ENCODE data around the gene ZNF12.
"Not testable (repeated sequence)": the region's sequence is repeated elsewhere in the genome, so short reads cannot be mapped to it uniquely, and the experiment has no call there.

Gene ZNF12

DNA sequence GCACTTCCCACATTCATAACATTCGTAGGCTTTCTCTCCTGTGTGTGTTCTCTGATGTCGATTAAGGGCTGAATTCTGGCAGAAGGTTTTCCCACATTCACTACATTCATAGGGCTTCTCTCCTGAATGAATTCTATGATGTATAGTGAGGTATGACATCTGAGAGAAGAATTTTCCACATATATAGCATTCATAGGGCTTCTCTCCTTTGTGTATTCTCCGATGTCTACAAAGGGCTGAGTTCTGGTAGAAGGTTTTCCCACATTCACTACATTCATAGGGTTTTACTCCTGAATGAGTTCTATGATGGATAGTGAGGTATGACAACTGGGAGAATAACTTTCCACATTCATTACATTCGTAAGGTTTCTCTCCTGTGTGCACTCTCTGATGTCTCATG lies 15.6 kb downstream of the ZNF12 start:
- DNase-seq: no peak

- no peak for DNase-seq
Observed at GRCh38 chr7:6680146-6680545, 26.6 kb downstream of the ZNF12 start.

- no peak for DNase-seq
Observed at GRCh38 chr7:6675807-6676405, 30.8 kb downstream of the ZNF12 start.

DNA sequence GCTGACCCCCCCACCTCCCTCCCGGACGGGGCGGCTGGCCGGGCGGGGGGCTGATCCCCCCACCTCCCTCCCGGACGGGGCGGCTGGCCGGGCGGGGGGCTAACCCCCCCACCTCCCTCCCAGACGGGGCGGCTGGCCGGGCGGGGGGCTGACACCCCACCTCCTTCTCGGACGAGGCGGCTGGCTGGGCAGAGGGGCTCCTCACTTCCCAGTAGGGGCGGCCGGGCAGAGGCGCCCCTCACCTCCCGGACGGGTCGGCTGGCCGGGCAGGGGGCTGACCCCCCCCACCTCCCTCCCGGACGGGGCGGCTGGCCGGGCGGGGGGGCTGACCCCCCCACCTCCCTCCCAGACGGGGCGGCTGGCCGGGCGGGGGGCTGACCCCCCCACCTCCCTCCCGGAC lies 35.9 kb downstream of the ZNF12 start:
- DNase-seq: not testable (repeated sequence)

DNA sequence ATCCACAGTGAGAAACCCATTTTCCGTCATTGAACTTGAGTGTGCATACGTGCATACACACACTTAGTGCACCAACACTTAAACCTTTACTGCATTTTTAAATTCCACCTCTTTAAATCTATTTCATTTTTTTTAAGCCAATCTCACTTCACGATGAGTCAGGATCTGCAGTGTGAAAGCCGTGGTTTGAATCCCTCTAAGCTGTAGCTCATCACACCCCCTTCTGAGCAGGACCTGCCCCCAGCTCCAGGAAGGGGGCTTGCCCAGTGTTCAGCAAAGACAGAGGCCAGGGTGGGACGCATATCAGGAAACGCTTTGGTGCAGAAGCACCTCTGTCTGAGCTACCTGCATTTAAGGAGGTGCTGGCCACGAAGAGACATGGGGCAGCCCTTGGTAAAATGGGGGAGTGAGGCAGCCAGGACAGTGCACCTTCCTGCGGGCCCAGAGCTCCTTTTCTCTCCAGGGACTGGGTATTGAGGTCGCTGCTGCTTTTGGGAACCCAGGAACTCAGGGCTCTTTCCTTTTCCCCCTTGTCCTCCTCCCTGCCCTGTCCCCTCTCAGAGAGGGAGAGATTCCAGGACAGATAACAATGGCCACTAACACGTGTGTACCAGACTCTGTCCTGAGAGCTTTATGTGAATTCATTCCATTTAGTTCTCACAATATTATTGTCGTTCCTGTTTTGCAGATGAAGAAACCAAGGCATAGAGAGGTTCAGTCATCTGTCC lies 48.0 kb downstream of the ZNF12 start:
- no peak for DNase-seq

- DNase-seq: no peak
Observed at GRCh38 chr7:6656413-6656812, 50.3 kb downstream of the ZNF12 start.

GRCh38 chr7:6655636-6656385 lies 50.9 kb downstream of the ZNF12 start:
- no peak for DNase-seq

DNA sequence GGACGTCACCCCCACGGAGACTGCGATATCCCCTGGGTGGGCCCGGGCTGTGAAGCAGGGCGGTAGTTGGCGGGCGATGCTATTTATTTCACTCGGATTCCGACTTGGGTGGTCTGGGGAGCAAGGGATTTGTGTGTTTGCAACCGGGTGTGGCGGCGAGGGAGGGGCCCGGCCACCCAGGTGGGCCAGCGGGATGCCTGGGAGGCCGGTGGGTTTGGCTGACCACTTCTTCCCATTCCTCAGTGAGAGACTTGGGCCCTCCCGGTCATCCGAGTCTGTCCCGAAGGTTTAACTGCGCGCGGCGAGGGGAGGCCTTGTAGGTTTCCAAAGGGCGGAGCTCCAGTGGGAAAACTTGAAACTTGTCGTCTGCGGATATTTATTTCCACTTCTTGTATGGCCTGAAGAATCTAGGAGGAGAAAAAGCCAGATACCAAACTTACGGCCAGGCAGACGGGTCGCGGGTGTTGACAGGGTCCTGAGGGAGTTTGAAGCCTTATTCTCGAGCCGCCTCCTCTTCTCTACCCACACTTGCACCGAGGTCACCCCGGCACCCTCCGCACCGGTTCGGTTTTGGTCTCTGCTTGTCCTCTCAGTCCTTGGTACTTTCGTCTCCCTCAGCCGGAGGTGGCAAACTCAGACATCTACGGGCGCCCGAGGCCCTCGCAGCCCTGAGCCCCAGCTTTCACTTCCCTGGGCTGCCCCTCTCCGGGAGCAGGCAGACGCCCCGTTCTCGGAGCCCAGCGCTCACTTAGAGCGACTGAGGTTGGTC lies 51.7 kb downstream of the ZNF12 start:
- no peak for DNase-seq

- no peak for DNase-seq
Observed at GRCh38 chr7:6654113-6654841, 52.5 kb downstream of the ZNF12 start.

- no peak for DNase-seq
Observed at GRCh38 chr7:6653071-6654003, 53.4 kb downstream of the ZNF12 start.

GRCh38 chr7:6652446-6653011 lies 54.2 kb downstream of the ZNF12 start:
- no peak for DNase-seq

- DNase-seq: no peak
Observed at GRCh38 chr7:6651851-6652445, 54.8 kb downstream of the ZNF12 start.

- DNase-seq: no peak
Observed at GRCh38 chr7:6650521-6651011, 56.2 kb downstream of the ZNF12 start.

- DNase-seq: no peak
Observed at GRCh38 chr7:6650086-6650485, 56.7 kb downstream of the ZNF12 start.

- no peak for DNase-seq
Observed at GRCh38 chr7:6649241-6649961, 57.3 kb downstream of the ZNF12 start.

DNA sequence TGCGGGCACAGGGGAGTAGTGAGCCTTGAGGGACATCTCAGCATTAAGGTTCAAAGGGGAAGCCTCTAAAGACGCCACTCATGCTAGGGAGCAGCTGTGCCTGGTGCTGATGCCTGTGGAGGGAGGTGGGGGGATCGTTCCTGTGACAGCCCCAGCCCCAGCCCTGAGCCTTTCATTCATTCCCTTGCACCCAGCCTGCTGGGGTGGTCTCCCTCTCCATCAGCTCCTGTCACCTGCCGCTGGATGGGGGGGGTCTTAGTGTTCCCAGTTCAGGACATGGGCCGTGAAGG lies 58.0 kb downstream of the ZNF12 start:
- DNase-seq: no peak

- DNase-seq: no peak
Observed at GRCh38 chr7:6648066-6648814, 58.5 kb downstream of the ZNF12 start.

DNA sequence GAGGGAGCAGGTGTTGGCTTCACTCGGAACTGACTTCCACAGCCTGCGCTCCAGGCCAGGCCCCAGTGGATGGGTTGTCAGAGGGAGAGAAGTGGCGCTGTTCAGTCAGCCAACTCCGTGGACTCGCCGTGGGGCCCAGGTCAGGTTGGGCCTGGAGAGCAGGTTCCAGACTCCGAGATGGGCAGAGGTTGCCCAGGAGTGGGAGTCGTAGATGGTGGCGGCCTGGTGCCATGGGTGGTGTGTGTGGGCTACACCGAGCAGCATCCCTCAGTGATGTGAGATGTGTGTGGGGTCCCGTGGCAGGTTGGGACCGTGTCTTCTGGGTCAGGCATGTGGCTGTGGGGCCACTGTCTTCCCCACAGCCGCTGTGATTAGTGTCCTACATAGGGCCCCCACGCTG lies 59.2 kb downstream of the ZNF12 start:
- DNase-seq: no peak

- no peak for DNase-seq
Observed at GRCh38 chr7:6647080-6647479, 59.7 kb downstream of the ZNF12 start.

Measured in NCI-H1436 treated with DMSO at 0.1 percent for 48 hours (cell line).